Suppressor macrophage (primary cell): Measurements from ENCODE around the gene MTA1.

ENCODE experiments used
- DNase-seq, 4 experiments: peaks; one replicate each; pipeline ENCODE4 v3.0.0-alpha.2; 2020 to 2022

The MTA1 gene

DNA sequence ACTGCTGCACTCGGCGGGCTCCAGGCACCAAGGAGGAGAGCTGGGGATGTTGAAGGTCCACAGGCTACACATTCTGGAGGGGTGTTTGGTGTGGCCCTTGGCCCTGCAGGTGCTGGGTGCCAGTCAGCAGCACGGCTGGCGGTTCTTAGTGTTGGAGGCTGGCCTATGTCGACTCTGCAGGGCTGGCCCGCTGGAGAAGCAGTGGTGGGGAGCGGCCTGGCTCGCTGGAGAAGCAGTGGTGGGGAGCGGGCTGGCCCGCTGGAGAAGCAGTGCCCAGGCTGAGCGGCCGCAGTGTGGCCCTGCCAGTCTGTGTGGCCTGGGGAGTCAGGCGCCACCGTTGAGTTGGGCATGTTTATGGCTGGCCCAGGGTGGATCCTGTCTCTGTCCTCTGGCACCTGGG lies 27.3 kb downstream of the MTA1 start:
- no peak for DNase-seq

DNA sequence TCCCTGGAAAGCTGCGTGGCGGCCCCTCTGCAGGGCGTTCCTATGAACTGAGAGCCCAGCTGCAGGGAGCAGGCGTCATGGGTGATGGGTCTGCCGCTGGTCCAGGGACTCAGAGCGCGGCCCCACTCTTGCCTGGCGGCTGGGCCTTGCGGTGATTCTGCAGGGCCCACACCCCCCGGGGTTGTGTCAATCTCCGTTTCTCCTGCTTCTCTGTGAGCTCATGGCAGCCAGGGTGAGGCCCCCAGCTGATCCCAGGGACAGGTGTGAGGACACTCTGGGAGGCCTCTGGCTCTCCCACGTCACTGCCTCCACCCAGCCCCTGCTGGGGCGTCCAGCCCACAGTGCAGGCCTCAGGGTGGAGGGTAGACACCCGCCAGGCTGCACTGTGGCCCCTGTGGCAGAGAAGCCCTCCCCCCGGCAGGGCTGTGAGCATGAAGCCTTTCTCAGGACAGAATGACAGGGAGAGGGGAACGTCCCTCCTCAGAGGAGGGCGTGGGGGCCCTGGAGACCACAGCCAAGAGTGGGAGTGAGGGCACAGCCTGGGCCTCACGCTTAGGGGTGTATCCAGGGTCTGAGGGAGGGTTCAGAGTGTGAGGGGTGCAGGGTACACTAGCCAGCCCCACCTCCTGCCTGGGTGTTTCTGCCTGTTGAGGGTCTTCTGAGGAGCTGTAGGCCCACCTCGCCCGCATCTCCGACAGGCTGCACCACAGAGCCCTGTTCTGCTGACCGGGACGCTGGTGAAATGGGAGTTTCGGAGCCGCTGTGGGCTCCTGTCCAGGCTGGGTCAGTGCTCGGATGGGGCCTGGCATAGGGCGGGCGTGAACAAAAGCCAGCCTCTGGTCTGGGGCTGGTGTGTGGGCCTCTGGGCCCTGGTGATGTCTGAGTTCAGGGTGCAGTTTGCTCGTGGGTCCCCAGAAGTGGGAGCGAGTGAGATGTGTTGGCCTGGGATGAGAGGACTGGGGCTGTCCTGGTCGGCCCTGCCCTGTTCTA lies 28.3 kb downstream of the MTA1 start:
- DNase-seq: no peak

DNA sequence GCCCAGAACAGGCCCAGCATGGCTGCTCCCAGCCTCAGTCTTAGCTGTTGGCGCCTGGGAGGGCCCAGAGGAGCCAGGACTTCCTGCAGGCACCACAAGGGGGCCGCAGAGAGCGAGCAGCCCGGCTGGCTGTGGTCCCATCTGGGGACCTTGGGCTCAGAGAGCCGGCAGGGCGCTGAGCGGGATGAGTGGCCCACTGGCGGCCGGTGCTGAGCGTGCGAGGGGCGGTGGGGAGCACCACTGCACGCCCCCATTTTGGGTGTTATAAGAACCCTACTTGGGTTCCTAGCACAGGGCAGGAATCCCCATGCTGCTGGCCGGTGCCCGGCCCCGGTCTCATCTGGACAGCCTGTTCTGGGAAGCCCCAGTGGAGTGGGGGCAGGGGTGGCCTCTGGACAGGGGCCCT lies 29.1 kb downstream of the MTA1 start:
- DNase-seq: peak; percentile 51 to 73 (median 60)

DNA sequence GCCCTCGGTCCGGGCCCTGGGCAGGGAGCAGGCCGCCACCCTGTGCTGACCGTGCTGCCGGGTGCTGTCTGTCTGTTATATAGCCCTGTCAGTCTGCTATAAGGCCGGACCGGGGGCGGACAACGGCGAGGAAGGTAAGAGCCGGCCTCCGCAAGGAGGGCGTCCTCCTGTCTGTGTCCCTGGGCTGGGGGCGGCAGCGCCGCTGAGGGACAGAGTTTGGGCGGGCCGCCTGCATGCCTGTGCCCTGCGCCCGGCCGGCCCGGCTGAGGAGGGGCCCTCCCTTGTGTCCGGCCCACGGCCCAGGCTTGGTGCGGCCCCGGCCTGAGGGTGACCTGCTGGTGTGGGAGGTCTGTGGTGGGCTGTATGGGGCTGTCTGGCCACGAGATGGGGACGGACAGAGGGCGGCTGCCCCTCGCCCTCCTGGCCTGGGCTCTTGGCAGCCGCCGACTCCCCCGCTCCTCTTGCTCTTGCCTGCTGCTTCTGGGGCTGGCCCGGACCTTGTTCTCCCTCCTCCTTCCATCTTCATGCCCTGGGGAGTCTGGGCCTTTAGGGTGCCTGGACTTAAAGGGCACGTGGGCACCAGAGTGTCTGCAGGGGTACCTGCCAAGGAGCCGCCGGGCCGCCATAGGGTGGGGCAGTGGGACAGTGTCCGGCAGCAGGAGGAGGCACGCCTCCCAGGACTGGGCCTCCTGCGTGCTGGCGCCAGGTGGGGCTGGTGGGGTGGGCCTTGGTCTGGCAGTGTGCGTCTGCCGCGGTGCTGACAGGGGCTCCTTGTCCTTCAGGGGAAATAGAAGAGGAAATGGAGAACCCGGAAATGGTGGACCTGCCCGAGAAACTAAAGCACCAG lies 29.9 kb downstream of the MTA1 start:
- DNase-seq: no peak

DNA sequence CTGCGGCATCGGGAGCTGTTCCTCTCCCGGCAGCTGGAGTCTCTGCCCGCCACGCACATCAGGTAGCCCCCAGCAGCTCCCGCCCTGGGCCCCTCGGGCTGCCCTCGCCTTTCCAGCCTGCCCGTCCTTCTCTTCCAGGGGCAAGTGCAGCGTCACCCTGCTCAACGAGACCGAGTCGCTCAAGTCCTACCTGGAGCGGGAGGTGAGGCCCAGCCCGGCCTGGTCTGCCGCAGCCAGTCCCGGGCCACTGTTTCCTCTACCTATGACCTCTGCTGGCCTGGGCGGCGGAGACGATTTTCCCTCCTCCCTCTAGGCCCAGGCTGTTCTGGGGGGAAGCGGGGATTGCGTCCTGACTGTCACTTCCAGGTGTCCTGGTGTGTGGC lies 30.5 kb downstream of the MTA1 start:
- DNase-seq: no peak

DNA sequence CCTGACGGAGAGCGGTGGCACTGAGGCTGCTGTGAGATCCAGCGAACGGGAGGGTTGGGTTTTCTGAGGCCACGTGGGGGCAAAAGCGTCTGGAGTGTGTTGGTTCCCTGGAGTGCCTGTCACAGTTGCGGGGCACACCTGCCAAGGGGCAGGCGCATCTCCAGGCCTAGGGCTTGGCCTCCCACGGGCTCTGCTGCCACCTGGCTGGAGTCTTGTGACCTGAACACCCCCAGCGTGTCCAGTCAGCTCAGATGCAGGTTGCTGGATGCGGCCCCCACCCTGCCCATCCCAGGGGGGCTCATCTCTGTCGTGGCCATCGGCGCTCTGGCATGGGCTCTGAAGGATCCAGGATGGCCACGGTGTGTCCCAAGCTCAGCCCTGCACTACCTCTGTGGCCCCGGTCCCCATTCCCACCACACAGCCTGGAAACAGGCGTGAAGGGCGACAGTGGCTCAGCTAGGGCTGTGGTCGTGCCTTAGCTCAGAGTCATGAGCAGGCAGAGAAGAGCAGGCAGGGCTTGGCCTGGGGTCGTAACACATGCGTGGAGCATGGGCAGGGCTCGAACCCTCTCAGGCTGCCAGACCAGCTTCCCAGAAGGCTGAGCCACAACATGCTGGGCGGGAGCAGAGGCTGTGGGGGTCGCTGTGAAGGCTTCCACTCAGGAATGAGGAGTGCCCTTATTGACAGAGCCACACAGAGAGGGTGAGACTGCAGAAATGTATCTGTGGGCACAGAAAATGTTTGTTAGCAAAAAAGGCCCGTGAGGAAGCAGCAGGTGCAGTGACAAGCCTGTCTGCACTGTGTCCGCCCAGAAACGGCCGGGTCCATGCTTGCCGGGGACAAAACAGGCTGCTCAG lies 31.5 kb downstream of the MTA1 start:
- DNase-seq: no peak

DNA sequence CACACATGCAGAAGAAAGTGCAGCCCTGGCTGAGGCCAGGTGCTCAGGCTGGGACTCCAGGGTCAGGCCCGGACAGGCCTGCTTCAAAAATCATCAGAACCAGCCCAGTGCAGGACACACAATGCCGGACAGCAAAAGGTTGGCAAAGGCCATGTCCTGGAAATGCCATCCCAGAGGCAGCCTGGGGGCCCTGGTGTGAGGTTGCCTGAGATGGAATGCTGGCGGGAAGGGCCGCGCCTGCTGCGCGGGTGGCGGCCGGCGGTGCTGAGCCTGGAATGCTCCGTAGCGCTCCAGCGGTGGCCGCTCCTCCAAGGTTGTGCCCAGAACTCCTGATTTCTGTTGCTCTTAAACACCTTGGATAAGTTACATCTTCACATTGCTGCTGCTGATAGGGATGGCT lies 33.3 kb downstream of the MTA1 start:
- no peak for DNase-seq

DNA sequence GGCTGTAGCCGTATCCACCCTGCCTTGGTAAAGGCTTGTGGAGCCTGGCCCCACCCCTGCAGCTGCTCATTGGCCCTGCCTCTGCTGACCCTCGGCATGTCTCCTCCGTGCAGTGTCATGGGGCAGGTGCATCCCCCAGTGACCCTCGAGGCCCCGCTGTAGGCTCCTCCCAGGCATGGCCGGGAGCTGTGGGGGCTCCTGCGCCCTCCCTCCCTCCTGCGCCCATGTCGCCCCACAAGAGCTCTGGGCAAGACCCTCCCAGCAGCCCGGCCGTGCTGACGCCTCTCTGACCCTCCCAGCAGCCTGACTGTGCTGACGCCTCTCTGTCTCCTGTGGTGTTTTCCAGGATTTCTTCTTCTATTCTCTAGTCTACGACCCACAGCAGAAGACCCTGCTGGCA lies 34.2 kb downstream of the MTA1 start:
- DNase-seq: no peak

DNA sequence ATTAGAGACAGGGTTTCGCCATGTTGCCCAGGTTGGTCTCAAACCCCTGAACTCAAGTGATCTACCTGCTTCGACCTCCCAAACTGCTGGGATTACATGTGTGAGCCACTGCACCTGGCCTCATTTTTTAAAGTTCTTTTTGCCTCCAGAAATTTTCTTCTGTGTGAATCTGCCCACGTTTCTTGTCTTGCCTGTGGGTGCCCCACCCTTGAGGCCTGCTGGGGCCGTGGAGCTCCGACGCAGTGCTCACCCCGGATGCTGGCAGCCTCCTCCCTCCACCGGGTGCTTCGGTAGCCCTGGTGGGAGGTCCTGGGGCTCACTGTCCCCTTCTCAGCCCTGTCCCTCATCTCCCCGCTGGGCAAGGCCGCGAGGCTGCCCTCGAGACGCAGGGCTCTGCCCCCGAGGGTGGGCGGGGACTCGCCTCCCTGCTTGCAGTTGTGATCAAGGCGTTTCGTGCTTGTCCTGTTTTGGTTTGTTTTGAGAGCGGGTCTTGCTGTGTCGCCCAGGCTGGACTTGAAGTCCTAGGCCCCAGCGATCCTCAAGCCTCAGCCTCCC lies 35.5 kb downstream of the MTA1 start:
- no peak for DNase-seq

DNA sequence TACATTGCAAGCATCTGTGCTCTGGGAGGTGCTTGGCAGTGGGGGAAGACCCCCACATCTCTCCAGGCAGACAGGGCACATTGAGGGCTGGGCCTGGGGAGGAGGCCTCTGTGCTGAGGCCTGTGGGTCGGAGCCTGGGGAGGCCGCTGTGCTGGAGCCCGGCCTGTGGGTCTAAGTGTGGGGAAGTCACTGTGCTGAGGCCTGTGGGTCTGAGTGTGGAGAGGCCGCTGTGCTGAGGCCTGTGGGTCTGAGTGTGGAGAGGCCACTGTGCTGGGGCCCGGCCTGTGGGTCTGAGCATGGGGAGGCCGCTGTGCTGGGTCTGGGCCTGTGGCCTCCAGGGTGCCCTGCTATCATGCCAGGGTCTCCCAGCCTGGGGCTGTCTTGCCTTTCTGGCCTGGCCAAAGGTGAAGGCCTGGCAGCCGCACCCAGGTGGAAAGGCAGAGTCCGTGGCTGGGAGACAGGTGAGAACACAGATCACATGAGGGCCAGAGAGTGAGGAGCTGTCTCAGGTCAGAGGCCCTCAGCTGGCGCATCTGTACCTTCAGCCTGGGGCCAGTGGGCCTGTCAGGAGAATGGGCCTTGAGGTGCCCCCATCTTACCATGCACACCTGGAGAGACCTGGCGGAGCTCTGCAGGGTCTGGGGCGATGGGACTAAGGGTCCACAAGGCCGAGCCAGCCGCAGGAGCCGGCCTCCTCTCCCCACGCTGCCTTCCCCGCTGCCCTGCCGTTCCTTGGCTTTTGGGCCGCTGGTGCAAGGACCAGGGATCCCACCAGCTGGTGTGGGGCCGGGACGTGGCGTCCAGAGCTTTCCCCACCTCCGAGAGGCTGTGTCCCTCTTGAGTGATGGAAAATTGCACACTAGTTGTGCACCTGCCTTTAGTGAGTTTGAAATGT lies 36.4 kb downstream of the MTA1 start:
- DNase-seq: no peak

DNA sequence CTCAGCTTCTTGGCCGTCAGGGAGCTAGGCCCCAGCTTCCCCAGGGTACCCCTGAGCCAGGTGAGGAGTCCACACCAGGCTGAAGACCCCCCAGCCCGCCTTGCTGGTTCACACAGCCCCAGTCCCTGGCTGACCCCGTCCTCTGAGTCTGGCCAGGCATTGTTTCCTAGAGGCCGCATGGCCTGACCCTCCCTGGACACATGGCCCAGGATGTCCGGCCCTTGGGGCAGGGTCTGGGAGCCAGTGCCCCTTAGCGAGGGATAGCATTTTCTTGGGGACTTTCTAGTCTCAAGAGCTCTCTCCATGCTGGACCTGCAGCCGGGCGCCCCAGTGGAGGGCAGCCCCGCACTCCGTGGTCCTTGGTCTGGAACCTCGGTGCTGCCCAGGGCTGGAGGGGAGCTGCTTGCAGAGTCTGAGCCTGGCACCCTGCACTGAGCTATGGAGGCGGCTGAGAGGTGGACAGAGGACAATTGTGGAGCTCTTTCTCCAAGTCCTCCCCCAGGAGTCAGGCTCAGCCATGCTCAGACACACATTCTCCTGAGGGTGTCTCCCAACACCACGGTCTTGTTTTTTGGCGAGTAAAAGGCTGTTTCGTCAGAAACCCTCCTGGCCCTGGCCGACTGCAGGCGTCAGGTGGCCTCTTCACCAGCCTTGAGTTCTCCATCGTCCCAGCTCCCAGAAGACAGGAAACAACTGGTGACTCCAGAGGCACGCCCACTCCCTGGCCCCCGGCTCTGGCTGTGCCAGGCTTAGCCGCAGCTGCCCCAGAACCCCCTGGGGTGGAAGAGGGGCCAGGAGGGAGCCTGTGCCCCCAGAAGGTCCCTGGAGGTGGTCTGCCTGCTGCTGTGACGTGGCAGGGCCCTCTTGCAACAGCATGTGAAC lies 37.4 kb downstream of the MTA1 start:
- no peak for DNase-seq

DNA sequence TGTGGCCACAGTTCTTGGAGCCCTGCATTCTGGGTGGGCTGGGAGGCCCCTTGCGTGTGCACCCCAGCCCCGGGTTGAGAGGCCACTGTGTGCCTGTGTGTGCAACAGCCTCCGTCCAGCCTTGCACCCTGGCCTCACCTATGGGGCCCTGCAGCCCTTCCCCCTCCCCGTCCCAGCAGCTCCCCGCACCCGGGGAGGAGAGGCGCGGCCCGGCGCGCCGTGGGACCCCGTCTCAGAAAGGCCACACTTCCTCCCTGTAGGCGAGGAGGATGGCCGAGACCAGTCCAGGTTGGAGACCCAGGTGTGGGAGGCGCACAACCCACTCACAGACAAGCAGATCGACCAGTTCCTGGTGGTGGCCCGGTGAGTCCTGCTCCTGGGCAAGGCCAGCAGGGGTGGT lies 38.4 kb downstream of the MTA1 start:
- DNase-seq: no peak

DNA sequence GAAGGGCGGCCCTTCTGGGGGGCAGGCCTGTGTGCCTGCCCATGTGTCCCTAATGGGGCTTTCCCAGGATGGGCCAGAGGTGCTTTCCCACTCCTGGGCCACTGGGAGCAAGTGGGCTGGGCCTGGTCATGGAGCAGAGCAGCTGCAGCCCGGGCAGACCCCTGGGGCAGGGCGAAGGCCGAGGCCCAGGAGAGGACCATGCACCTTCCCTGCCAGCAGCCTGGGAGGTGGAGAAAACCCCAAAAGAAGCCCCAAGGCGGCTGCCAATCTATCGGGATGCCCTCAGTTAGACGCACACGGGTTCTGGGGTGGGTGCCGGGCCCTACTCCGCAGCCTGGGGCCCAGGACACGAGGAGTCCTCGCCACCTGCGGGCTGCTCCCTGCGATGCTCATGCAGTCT lies 38.9 kb downstream of the MTA1 start:
- no peak for DNase-seq

DNA sequence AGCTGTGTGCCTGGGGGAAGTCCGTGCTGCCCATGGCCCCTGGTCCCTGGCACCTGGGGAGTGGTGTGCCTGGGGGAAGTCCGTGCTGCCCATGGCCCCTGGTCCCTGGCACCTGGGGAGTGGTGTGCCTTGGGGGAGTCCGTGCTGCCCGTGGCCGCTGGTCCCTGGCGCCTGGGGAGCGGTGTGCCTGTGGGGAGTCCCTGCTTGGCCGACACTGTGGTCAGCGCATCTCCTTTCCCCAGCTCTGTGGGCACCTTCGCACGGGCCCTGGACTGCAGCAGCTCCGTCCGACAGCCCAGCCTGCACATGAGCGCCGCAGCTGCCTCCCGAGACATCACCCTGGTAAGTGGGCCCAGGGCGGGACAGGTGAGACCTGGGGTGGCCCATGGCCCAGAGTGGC lies 40.5 kb downstream of the MTA1 start:
- DNase-seq: no peak

DNA sequence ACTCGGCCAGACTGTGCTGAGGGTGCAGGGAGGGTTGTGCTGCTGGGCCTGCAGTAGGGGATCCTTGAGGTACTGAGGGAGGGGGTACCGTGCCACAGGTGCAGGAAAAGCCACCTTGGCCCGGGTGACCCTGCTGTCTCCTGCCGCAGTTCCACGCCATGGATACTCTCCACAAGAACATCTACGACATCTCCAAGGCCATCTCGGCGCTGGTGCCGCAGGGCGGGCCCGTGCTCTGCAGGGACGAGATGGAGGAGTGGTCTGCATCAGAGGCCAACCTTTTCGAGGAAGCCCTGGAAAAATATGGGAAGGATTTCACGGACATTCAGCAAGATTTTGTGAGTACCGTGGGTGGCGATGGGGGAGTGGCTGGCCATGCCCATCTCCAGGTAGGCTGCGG lies 41.0 kb downstream of the MTA1 start:
- no peak for DNase-seq

DNA sequence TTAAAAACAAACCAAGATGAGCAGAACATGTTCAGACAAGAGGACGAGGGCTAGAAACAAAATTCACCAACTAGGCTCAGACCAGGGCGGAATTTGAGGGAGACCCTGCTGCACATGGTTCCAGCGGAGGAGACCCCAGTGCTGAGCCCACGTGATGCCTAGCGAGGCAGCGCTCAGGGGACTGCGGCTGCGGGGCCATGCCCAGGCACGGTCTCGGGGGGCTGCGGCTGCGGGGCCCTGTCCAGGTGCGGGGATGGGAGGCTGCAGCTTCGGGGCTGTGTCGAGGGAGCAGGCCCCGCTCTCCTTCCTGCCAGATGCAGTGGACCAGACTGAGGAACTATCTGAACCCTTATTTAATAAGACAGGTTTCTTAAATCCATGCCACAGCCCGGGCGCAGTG lies 42.3 kb downstream of the MTA1 start:
- DNase-seq: no peak

DNA sequence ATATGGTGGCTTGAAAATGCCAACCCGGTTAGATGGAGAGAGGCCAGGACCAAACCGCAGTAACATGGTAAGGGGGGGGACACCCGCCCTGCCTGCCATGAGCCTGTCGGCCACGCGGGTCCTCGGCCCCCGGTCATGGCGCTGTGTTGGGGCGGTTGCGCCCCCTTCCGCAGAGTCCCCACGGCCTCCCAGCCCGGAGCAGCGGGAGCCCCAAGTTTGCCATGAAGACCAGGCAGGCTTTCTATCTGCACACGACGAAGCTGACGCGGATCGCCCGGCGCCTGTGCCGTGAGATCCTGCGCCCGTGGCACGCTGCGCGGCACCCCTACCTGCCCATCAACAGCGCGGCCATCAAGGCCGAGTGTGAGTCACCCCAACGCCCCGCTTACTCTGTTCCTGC lies 44.9 kb downstream of the MTA1 start:
- DNase-seq: no peak

DNA sequence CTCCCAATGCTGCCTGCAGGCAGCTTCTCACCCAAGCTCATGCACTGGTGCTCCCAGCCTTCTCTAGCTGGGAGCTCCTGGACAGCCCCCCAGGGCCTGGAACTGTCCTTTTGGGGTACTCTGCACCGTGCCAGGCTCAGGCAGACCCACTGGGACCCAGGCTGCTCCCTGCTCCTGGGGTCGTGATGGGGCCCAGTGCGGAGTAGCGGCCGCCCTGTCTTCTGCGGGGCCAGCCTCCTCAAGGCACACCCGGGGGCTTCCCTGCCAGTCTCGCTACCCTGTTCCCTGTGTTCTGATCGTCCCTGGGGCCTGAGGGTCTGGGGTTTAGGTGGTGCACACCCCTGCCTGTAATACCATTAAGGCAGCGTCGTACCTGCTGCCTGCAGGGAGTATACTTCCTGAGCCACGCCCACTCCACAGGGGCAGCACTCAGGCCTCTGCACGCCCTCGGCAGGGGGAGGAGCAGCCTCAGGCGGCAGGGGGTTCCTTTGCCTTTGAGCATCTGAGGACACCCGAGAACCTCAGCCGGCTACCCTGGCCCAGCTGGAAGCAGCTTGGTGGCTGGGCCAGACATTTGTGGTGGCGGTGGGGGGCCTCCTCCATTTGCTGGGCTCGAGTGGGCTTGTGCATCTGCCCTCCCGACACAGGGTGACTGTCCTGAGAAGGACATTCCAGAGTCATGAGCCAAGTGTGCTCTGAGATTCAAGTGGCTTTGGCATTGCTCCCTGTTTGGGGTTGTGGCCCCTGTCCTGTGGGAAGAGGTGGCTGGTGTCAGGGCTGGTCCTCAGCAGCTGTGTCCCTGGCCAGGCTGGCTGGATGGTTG lies 45.8 kb downstream of the MTA1 start:
- no peak for DNase-seq

DNA sequence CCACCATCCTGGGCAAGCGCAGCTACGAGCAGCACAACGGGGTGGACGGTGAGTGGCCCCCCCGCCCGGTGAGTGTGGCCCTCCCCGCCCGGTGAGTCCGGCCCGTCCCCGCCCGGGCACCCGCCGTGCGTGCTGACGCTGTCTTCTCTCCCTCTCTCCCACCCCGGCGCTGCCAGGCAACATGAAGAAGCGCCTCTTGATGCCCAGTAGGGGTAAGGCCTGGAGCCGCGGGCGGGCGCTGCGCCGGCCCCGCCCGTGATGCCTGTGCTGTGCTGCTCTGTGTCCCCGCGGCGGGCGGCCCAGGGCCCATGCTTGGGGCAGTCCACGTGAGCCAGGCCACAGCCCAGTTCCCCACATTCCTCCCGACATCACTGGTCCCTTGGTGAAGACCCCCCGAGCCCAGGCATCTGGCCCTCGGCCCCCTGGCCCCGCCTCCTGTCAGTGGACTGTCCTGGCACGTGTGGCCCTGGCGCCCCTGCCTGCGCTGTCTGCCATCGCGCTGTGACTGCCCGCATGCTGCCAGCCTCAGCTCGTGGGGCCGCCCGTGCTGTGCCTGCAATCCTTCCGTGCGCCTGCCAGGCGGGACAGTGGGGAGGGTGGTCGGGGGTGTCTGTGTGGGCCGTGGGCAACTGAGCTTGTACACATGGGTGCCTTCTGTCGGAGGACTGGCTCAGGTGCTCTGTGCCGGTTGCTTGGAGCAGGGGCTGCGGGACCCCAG lies 47.1 kb downstream of the MTA1 start:
- no peak for DNase-seq
